NCI-H82 (cell line): Measurements from ENCODE around the gene RNF41.

Experiments
- DNase-seq: peaks from one replicate; lab custom pipeline; 2025; lab: John Stamatoyannopoulos, UW

RNF41 gene

GRCh38 chr12:56243731-56244181, 22.0 kb upstream of the RNF41 start:
- no peak for DNase-seq

GRCh38 chr12:56242986-56243385, 21.3 kb upstream of the RNF41 start:
- no peak for DNase-seq

- no peak for DNase-seq
Observed at GRCh38 chr12:56241424-56242303, 19.9 kb upstream of the RNF41 start.

GRCh38 chr12:56237552-56237951, 15.8 kb upstream of the RNF41 start:
- no peak for DNase-seq

GRCh38 chr12:56236985-56237384, 15.3 kb upstream of the RNF41 start:
- no peak for DNase-seq

GRCh38 chr12:56236091-56236490, 14.4 kb upstream of the RNF41 start:
- DNase-seq, result no peak

GRCh38 chr12:56234746-56235436, 13.2 kb upstream of the RNF41 start:
- DNase-seq, result no peak

- DNase-seq, result no peak
Observed at GRCh38 chr12:56231184-56231582, 9.5 kb upstream of the RNF41 start.

- peak; percentile 34 for DNase-seq
Observed at GRCh38 chr12:56230432-56231183, 8.9 kb upstream of the RNF41 start.

- no peak for DNase-seq
Observed at GRCh38 chr12:56229916-56230431, 8.3 kb upstream of the RNF41 start, which contains the start of gene SLC39A5. SLC39A5 (plus strand) TSS chr12:56230051; CDS start chr12:56231275, 1,224 bp downstream.

GRCh38 chr12:56229082-56229481, 7.4 kb upstream of the RNF41 start:
- DNase-seq, result no peak

- no peak for DNase-seq
Observed at GRCh38 chr12:56224954-56225353, 3.2 kb upstream of the RNF41 start.

GRCh38 chr12:56224102-56224701, 2.5 kb upstream of the RNF41 start, which contains the start of gene NABP2:
NABP2 (plus strand) TSS chr12:56224342; CDS start chr12:56224857, 515 bp downstream.
- DNase-seq, result peak; percentile 99

- no peak for DNase-seq
Observed at GRCh38 chr12:56223571-56224101, 1.9 kb upstream of the RNF41 start.

GRCh38 chr12:56222531-56222895, 791 bp upstream of the RNF41 start:
- DNase-seq, result peak; percentile 74

GRCh38 chr12:56221232-56221756, 428 bp downstream of the RNF41 start:
- peak; percentile 57 for DNase-seq

- peak; percentile 57 for DNase-seq
Observed at GRCh38 chr12:56220611-56221231, 1.0 kb downstream of the RNF41 start.

GRCh38 chr12:56219840-56220239, 1.9 kb downstream of the RNF41 start:
- DNase-seq, result no peak

- DNase-seq, result no peak
Observed at GRCh38 chr12:56216461-56216860, 5.3 kb downstream of the RNF41 start.

GRCh38 chr12:56213878-56214277, 7.8 kb downstream of the RNF41 start:
- DNase-seq, result no peak

- no peak for DNase-seq
Observed at GRCh38 chr12:56212361-56212760, 9.4 kb downstream of the RNF41 start.
